Adrenal gland (tissue), 12 donors: ENCODE results near the gene CELSR2. TPM values are rescaled to one million over a fixed set of nuclear protein-coding genes. Genes with fewer than 3 reads are reported as not detected.

Source experiments
- DNase-seq, 7 donors: peaks; one replicate each; pipeline ENCODE4 v3.0.0-alpha.2; 2019 to 2020
- H3K27ac ChIP-seq, 5 donors: fragments of 200-600 bp; sonication (generic) in 4 of 5; 1 replicate in 3 of 5; 2 replicates in 2 of 5; pipeline versions ENCODE4 v1.5.1 to v1.8.0; 2016 to 2020; ENCODE audit warnings: mild to moderate bottlenecking in 1 of 5
- H3K27me3 ChIP-seq: fragments of 200-600 bp; 2 replicates; pipeline ENCODE4 v1.8.0; 2021
- H3K36me3 ChIP-seq, 2 donors: fragments of 200-600 bp; replicated peaks in 1 of 2; 1 replicate in 1 of 2; 2 replicates in 1 of 2; pipeline versions ENCODE4 v1.5.1 to v1.8.0; 2018 to 2022
- H3K4me1 ChIP-seq, 2 donors: fragments of 200-600 bp; replicated peaks in 1 of 2; 1 replicate in 1 of 2; 2 replicates in 1 of 2; pipeline versions ENCODE4 v1.5.1 to v1.8.0; 2018 to 2021
- H3K4me3 ChIP-seq, 4 donors: fragments of 200-600 bp; sonication (generic) in 3 of 4; one replicate each; pipeline ENCODE4 v1.5.1; 2016 to 2018
- H3K9me3 ChIP-seq, 3 donors: fragments of 200-600 bp; sonication (generic) in 1 of 3; replicated peaks in 1 of 3; 1 replicate in 2 of 3; 2 replicates in 1 of 3; pipeline versions ENCODE4 v1.5.1 to v1.8.0; 2016 to 2021
- CTCF ChIP-seq, 6 experiments: fragments of 450-650 bp in 4 of 6; fragments of 200-600 bp in 2 of 6; sonication (generic) in 1 of 6; IDR thresholded peaks; 1 replicate in 5 of 6; 2 replicates in 1 of 6; pipeline versions ENCODE4 v1.5.1 to v1.8.0; 2016 to 2021; ENCODE audit warnings: antibody characterized with exemption in 6 of 6, mild to moderate bottlenecking in 2 of 6, moderate library complexity in 1 of 6
- POLR2A ChIP-seq, 2 donors: fragments of 450-650 bp; IDR thresholded peaks; one replicate each; pipeline ENCODE4 v1.6.1; 2017; ENCODE audit warnings: antibody characterized with exemption in 2 of 2, mild to moderate bottlenecking in 2 of 2, moderate library complexity in 1 of 2
- WGBS, 4 donors: extraction: QIAGEN DNeasy Blood & Tissue Kit in 2 of 4; methylation state at CpG; one replicate each; pipeline versions ENCODE4 v1.1.5 to v1.1.7; 2013 to 2017; 5-methylcytosine and 5-hydroxymethylcytosine counted together
- intact Hi-C, 2 donors: fragments of 100-400 bp; cut with DNase I; formaldehyde crosslinking; loops; one replicate each; pipeline versions ENCODE4 v1.14.1 to v1.15.0; 2022 to 2023
- polyA plus RNA-seq, 3 donors: library from polyadenylated mRNA; stranded (reverse); fragments of 200-250 nt in 2 of 3; fragments of 350-450 nt in 1 of 3; fragmentation: Illumina TruSeq in 1 of 3; extraction: RNeasy Lipid Tissue Mini Kit (QIAGEN cat#74804) in 1 of 3; gene quantifications; one replicate each; pipeline ENCODE4 v1.2.3, GENCODE V29; 2013 to 2014
- total RNA-seq, 9 donors: library from RNA; depleted of rRNA in 4 of 9; stranded (reverse); fragments of >200 nt in 4 of 9; fragments of 120-200 nt in 1 of 9; fragmentation: NEBNext Ultra II Directional in 1 of 9; extraction: Animal tissue kit (Norgen Biotek cat#: 25700) in 1 of 9; gene quantifications; one replicate each; pipeline versions ENCODE4 v1.1.0 to v1.2.4, GENCODE V29; 2013 to 2023
- donor health status: healthy with polysubstance abuse.
- donor health status: Bipolar disorder and iron deficiency.
- donor health status: DM: yes; HTN: yes; CAD: no.
- donor health status: DM: no; HTN: no; CAD: no.
- donor health status: DM: no; HTN: no; CAD: no.
- donor health status: DM: yes; HTN: yes; CAD: no.

Gene CELSR2
- total and polyA plus RNA-seq, 12 donors, result 0.89 to 9.1 (median 5.1) TPM

- intact Hi-C loops, result no loop called here
- no peaks in the 10 kb centered on the region for H3K27me3 ChIP-seq
- H3K4me3 ChIP-seq, result no peak overlapping the region
- H3K9me3 ChIP-seq, result no peaks in the 10 kb centered on the region
- peak in 1 of 7 donors; percentile 9 for DNase-seq
- WGBS, 4 donors, result 73 to 89% (median 82%) methylated on average over 6 to 7 of the region's 7 CpGs
- no peak for TF ChIP-seq CTCF (IDR thresholded peaks at IDR 0.05)
- no peak for TF ChIP-seq POLR2A (IDR thresholded peaks at IDR 0.05)
- no peak overlapping the region for H3K27ac ChIP-seq
- H3K36me3 ChIP-seq, result no peaks in the 10 kb centered on the region
- H3K4me1 ChIP-seq, result peaks cover 1 to 11% of the 10 kb centered on the region in 2 donors
These were observed 3.2 kb upstream of the CELSR2 start for GRCh38 chr1:109246141-109246551.

- Histone ChIP-seq H3K9me3 (no peaks in the 10 kb centered on the region), H3K27me3 (no peaks in the 10 kb centered on the region), H3K4me1 (peaks cover 0 to 6% of the 10 kb centered on the region in 2 donors), H3K36me3 (no peaks in the 10 kb centered on the region), H3K27ac (no peak overlapping the region), H3K4me3 (no peak overlapping the region)
- peak in 1 of 7 donors; percentile 7 for DNase-seq
- intact Hi-C loops, result no loop called here
- TF ChIP-seq POLR2A (IDR thresholded peaks at IDR 0.05), result no peak
- TF ChIP-seq CTCF (IDR thresholded peaks at IDR 0.05), result no peak
- WGBS, 4 donors, result 85 to 95% (median 89%) methylated on average over 7 to 8 of the region's 8 CpGs
These were observed 1.7 kb upstream of the CELSR2 start for GRCh38 chr1:109247401-109248365.

- TF ChIP-seq CTCF (IDR thresholded peaks at IDR 0.05) (no peak), POLR2A (IDR thresholded peaks at IDR 0.05) (no peak)
- H3K27me3 ChIP-seq, result no peaks in the 10 kb centered on the region
- no peak overlapping the region for H3K4me3 ChIP-seq
- no peak overlapping the region for H3K27ac ChIP-seq
- peak in 1 of 7 donors; percentile 11 for DNase-seq
- intact Hi-C loops, result no loop called here
- peaks cover 0 to 6% of the 10 kb centered on the region in 2 donors for H3K4me1 ChIP-seq
- no peaks in the 10 kb centered on the region for H3K36me3 ChIP-seq
- no peaks in the 10 kb centered on the region for H3K9me3 ChIP-seq
- WGBS, 4 donors, result 85 to 93% (median 91%) methylated on average over 4 to 7 of the region's 7 CpGs
These were observed 919 bp upstream of the CELSR2 start for GRCh38 chr1:109248444-109248796.

GRCh38 chr1:109249654-109250401 lies 489 bp downstream of the CELSR2 start:
- Histone ChIP-seq H3K36me3 (no peaks in the 10 kb centered on the region), H3K4me3 (peak overlapping the region in 1 of 4 donors; percentile 88), H3K27ac (no peak overlapping the region), H3K4me1 (peaks cover 0 to 10% of the 10 kb centered on the region in 2 donors), H3K27me3 (no peaks in the 10 kb centered on the region), H3K9me3 (no peaks in the 10 kb centered on the region)
- TF ChIP-seq CTCF (IDR thresholded peaks at IDR 0.05) (no peak), POLR2A (IDR thresholded peaks at IDR 0.05) (no peak)
- WGBS, 4 donors, result 4 to 60% (median 4%) methylated on average over 1 to 80 of the region's 80 CpGs; no CpG with 5 or more reads in 1 of the 4 donors
- intact Hi-C loops, result no loop called here
- DNase-seq, result peak in 1 of 7 donors; percentile 22
